Gastrocnemius medialis (tissue), 4 donors: ENCODE measurements around the gene SRSF4.

Source experiments
- POLR2A ChIP-seq, 2 donors: fragments of 450-650 bp; IDR thresholded peaks; one replicate each; pipeline ENCODE4 v1.6.1; 2017; ENCODE audit warnings: antibody characterized with exemption in 2 of 2, mild to moderate bottlenecking in 2 of 2, moderate library complexity in 2 of 2
- TF ChIP-seq, protein P1 (sequence below), 5 experiments: fragments of 450-650 bp in 3 of 5; fragments of 200-600 bp in 2 of 5; sonication (generic) in 2 of 5; IDR thresholded peaks in 4 of 5; conservative IDR thresholded peaks in 1 of 5; 1 replicate in 4 of 5; 2 replicates in 1 of 5; pipeline ENCODE4 v1.5.1; 2016 to 2019; ENCODE audit warnings: antibody characterized with exemption in 5 of 5, mild to moderate bottlenecking in 3 of 5, moderate library complexity in 3 of 5

DNA sequence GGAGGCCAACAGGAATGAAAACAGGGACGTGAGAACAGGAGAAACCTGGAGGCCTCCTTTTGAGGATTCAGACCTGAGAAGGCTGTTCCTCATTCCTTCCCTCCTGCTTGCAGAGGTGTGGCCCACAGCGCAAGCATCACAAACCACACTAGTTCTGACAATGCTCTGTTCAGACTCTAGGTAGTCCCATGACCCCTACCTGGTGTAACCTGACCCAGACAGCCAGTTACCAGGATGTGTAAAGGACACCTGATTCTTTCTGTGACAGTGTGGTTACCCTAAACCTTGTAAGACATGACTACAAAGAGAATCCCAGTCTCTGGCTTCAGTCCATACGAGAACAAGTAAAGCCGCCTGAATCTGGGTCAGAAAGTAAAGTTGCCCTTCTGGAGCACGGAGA, 45.8 kb upstream of the SRSF4 start:
- TF ChIP-seq, protein P1, sequence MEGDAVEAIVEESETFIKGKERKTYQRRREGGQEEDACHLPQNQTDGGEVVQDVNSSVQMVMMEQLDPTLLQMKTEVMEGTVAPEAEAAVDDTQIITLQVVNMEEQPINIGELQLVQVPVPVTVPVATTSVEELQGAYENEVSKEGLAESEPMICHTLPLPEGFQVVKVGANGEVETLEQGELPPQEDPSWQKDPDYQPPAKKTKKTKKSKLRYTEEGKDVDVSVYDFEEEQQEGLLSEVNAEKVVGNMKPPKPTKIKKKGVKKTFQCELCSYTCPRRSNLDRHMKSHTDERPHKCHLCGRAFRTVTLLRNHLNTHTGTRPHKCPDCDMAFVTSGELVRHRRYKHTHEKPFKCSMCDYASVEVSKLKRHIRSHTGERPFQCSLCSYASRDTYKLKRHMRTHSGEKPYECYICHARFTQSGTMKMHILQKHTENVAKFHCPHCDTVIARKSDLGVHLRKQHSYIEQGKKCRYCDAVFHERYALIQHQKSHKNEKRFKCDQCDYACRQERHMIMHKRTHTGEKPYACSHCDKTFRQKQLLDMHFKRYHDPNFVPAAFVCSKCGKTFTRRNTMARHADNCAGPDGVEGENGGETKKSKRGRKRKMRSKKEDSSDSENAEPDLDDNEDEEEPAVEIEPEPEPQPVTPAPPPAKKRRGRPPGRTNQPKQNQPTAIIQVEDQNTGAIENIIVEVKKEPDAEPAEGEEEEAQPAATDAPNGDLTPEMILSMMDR (IDR thresholded peaks at IDR 0.05 in 4 of 5, conservative IDR thresholded peaks at IDR 0.05 in 1 of 5) = no peak
- no peak for TF ChIP-seq POLR2A (IDR thresholded peaks at IDR 0.05)
